Right cardiac atrium (tissue), 5 donors: ENCODE measurements around the gene DOCK8. TPM values are rescaled to one million over a fixed set of nuclear protein-coding genes. Genes with fewer than 3 reads are reported as not detected.
"Not testable (repeated sequence)": the region's sequence is repeated elsewhere in the genome, so short reads cannot be mapped to it uniquely, and the experiment has no call there.

Experiments used
- ATAC-seq, 2 donors: fragments of 200-7000 bp; cut with Tn5 transposase; one replicate each; pipeline versions ENCODE4 v1.8.0 to v1.9.1; 2020; ENCODE audit warnings: moderate library complexity in 2 of 2, mild to moderate bottlenecking in 1 of 2
- DNase-seq, 3 donors: peaks; one replicate each; pipeline ENCODE4 v3.0.0-alpha.2; 2020
- H3K27ac ChIP-seq: one replicate; pipeline ENCODE4 v1.5.1; 2013; ENCODE audit warnings: mild to moderate bottlenecking, low read length, control low read depth, moderate library complexity
- H3K27me3 ChIP-seq: one replicate; pipeline ENCODE4 v1.6.1; 2013; ENCODE audit not compliant: control insufficient read depth, insufficient read depth
- H3K4me1 ChIP-seq: one replicate; pipeline ENCODE4 v1.6.1; 2013; ENCODE audit warnings: low read length; ENCODE audit not compliant: control insufficient read depth, insufficient read depth
- H3K4me3 ChIP-seq: one replicate; pipeline ENCODE4 v1.5.1; 2013; ENCODE audit warnings: low read length, control low read depth
- H3K9me3 ChIP-seq: one replicate; pipeline ENCODE4 v1.6.1; 2013; ENCODE audit warnings: low read length; ENCODE audit not compliant: control insufficient read depth
- WGBS: extraction: QIAGEN DNeasy Blood & Tissue Kit; methylation state at CpG from one replicate; pipeline ENCODE4 v1.1.7; 2013; 5-methylcytosine and 5-hydroxymethylcytosine counted together
- intact Hi-C, 4 donors: fragments of 100-400 bp; cut with DNase I; formaldehyde crosslinking; loops; one replicate each; pipeline versions ENCODE4 v1.11.0 to v1.14.0; 2022 to 2023
- long read RNA-seq, 4 donors: library from polyadenylated mRNA; unstranded; transcript quantifications; one replicate each; pipeline ENCODE4 v2.0.0, GENCODE V29; 2020 to 2021
- polyA plus RNA-seq: library from polyadenylated mRNA; stranded (reverse); fragments of 200-250 nt; gene quantifications from one replicate; pipeline ENCODE4 v1.2.3, GENCODE V29; 2013
- total RNA-seq, 4 donors: library from RNA; stranded (reverse); fragmentation: NEBNext Ultra II Directional; extraction: Animal tissue kit (Norgen Biotek cat#: 25700); gene quantifications; one replicate each; pipeline ENCODE4 v1.2.1, GENCODE V29; 2021
- donor health status: healthy with polysubstance abuse.
- donor health status: DM: no; HTN: yes; CAD: no.
- donor health status: DM: no; HTN: no; CAD: no.
- donor health status: DM: no; HTN: yes; CAD: no; lungs with severe emphysema.
- donor health status: DM: yes; HTN: yes; CAD: no.

DOCK8 gene
- total RNA-seq (1 to 10 TPM; 5.0 to 8.9 (median 6.8) TPM), polyA plus RNA-seq (1.5 TPM)
- long read RNA-seq, donor 1, partial matches to known transcripts, result 3 of 4 reads
- long read RNA-seq, donor 1, other reads (novel, unspliced or antisense), result 1 of 4 reads
- long read RNA-seq, donor 2, partial matches to known transcripts, result 1 of 3 reads
- long read RNA-seq, donor 2, other reads (novel, unspliced or antisense), result 2 of 3 reads
- long read RNA-seq, donor 3, partial matches to known transcripts, result 1 of 1 reads
- long read RNA-seq, donor 3, other reads (novel, unspliced or antisense), result 0 of 1 reads
- long read RNA-seq, donor 4, partial matches to known transcripts, result 1 of 2 reads
- long read RNA-seq, donor 4, other reads (novel, unspliced or antisense), result 1 of 2 reads

DNA sequence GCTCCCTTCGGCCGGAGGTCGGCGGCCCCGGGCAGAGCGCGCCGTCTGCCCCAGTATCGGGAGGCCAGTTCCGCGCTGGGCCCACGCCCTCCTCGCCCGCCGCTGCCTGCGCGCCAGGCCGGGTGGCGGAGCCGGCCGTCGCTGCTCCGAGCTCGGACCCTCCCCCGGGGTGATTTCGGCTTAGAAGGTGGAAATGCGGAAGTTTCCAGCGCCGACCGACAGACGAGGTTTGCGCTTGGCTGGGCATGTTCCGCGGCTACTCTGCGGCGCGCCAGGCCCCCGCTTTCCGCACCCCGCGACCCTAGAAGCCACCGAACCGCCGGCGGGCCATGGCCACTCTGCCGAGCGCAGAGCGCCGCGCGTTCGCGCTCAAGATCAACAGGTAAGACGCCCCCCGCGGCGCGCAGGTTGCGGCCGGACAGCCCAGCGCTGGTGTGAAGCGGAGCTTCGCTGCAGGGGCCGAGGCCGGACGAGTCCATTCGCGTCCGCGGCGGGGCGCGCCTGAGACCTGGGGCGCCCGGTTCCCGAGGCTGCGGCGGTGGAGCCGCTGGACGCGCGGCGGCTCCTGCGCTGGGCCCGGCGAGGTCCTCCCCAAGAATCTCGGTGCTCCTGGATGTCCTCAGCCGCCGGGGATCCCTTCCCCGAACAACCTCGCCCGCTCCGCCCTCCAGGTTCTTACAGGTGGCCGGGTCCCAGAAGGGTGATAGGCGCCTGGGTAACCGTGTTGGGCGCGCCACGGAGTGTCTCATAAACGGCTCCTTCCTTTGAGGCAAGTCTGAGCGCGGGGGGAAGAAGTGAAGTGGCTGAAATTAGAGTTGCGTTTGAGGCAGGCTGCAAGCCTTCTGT is at the start of gene DOCK8:
Gene DOCK8, plus strand, starts transcription at position 218 of the 846 bp plus-strand sequence. Its CDS starts 112 bp downstream, at position 330.
- WGBS, result under 1% methylated on average over 103 of the region's 103 CpGs
- Histone ChIP-seq H3K27ac (peak within 1 kb of the TSS; percentile 55), H3K4me1 (no peaks in the 10 kb centered on the region), H3K4me3 (peak within 1 kb of the TSS; percentile 47), H3K9me3 (no peaks in the 10 kb centered on the region), H3K27me3 (peaks cover 3% of the 10 kb centered on the region)
- DNase-seq (peak; percentile 67 to 88 (median 87)), ATAC-seq (peak; percentile 89)
- intact Hi-C loops, result no loop called here

DNA sequence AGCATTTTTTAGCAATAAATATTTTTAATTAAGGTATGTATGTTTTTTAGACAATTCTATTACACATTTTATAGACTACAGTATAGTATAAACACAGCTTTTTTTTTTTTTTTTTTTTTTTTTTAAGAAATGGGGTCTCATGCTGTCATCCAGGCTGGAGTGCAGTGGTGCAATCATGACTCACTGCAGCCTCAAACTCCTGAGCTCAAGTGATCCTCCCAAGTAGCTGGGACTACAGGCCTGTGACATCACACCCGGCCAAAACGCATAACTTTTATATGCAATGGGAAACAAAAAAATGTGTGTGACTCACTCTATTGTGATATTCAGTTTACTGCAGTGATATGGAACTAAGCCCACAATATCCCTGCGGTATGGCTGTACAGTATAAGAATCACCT is 44.9 kb upstream of the DOCK8 start:
- H3K9me3 ChIP-seq, ATAC-seq, H3K27me3 ChIP-seq, H3K4me3 ChIP-seq, DNase-seq, H3K27ac ChIP-seq, H3K4me1 ChIP-seq, intact Hi-C loops: not testable (repeated sequence)
- no CpG with 5 or more reads among the region's 3 CpGs for WGBS

DNA sequence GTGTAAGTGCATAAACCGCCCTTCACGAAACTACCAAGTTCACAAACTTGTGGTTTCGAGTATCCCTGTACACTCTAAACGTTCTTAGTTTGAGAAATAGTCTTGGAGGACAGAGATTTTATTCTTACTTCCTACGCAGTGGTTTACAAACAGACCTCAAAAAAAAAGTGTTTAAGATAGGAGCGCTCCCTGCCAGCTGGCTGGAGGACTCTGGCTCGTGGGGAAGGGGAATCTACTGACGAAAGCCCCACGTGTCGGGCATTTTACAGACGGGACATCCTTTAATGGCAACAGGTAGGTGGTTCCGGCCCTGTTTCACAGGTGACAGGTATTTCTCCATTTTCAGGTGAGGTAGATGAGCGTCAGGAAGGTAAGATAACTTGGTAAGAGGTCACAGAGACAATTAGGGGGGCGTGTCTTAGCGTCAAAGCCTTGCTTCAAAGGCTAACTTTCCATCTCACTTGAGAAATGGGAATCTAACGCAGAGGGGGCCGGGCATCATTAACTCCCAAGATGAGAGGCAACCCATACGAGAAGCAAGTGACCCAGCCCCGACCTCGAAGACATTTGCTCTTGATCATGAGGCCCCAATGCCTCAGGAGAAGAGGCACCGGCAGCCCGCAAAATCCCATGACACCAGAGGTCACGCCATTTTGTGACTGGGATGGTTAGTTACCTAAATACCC is 36.4 kb upstream of the DOCK8 start:
- H3K4me1 ChIP-seq, H3K27me3 ChIP-seq, H3K9me3 ChIP-seq, H3K27ac ChIP-seq, intact Hi-C loops, H3K4me3 ChIP-seq, ATAC-seq: not testable (repeated sequence)
- peak; percentile 17 to 55 (median 19) for DNase-seq
- 4% methylated on average over 17 of the region's 23 CpGs for WGBS

DNA sequence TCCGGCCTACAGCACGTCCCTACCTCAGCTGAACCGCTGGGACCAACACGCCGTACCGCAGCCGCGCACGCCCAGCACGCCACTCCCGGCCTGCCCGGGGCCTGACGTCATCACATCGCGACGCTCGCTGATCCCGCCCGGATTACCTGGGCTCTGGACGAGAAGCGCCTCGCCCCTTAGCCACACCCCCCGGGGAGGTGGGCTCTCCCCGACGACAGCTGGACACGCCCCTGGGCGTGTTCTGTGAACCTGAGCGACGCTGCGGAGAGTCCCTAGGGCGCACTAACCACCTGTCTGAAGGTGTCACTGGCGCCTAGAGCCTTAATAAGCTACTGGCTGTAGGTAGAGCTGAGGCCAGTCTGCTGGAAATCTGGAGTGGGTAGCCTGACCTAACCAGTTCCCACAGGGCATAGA is 35.7 kb upstream of the DOCK8 start, which contains the start of gene ZNG1A:
Gene ZNG1A, minus strand, starts transcription at position 87 of the 414 bp plus-strand sequence. CDS start 87 bp downstream, outside the sequence.
- ATAC-seq, H3K27me3 ChIP-seq, intact Hi-C loops, H3K9me3 ChIP-seq, H3K27ac ChIP-seq, H3K4me1 ChIP-seq: not testable (repeated sequence)
- peak within 1 kb of the TSS; percentile 35 for H3K4me3 ChIP-seq
- peak; percentile 18 to 86 (median 72) for DNase-seq
- WGBS, result 0% methylated on average over 7 of the region's 32 CpGs

DNA sequence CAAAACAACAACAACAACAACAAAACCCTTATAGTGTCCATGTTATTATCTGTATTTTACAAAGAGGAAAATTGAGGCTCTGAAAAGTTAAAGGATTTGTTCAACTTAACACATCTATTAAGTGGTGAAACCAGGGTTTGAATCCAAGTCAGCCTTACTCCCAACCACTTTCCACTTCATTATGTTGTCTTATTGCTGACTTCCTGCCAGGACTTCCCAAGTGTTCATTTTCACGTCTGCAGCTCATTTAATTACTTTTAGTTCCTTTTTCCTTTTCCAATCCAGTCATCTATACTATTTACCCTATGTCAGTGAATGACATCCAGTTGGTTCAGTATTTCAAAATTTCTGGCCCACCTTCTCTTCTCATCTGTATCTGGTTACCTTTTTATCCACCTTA is 15.1 kb upstream of the DOCK8 start:
- intact Hi-C loops, DNase-seq, ATAC-seq, H3K27me3 ChIP-seq, H3K4me1 ChIP-seq, H3K27ac ChIP-seq, H3K9me3 ChIP-seq, H3K4me3 ChIP-seq: not testable (repeated sequence)
- WGBS, result 31% methylated on average over 1 of the region's 1 CpG

DNA sequence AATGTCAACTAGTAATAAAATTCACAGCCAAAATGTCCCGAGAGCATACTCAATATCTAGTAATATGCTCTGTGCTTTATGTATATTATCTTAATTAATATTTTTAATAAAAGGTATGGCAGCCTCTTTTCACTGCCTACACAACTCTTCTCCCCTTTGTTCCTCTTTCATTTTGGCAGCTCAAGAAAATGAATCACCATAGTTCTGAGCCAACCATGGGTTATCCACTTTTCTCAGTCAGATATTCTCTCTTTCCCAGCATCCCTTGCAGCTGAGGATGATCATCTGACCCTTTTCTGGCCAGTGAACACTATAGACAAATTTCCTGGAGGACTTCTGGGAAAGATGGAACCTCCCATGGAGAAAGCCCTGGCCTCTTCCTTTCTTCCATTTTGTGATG is 8.2 kb upstream of the DOCK8 start:
- ATAC-seq (no peak), DNase-seq (no peak)
- no peaks in the 10 kb centered on the region for H3K9me3 ChIP-seq
- H3K4me3 ChIP-seq, result no peak overlapping the region
- no peak overlapping the region for H3K27ac ChIP-seq
- no peaks in the 10 kb centered on the region for H3K4me1 ChIP-seq
- intact Hi-C loops, result no loop called here
- H3K27me3 ChIP-seq, result no peaks in the 10 kb centered on the region
- WGBS, result 63% methylated on average over 1 of the region's 1 CpG

DNA sequence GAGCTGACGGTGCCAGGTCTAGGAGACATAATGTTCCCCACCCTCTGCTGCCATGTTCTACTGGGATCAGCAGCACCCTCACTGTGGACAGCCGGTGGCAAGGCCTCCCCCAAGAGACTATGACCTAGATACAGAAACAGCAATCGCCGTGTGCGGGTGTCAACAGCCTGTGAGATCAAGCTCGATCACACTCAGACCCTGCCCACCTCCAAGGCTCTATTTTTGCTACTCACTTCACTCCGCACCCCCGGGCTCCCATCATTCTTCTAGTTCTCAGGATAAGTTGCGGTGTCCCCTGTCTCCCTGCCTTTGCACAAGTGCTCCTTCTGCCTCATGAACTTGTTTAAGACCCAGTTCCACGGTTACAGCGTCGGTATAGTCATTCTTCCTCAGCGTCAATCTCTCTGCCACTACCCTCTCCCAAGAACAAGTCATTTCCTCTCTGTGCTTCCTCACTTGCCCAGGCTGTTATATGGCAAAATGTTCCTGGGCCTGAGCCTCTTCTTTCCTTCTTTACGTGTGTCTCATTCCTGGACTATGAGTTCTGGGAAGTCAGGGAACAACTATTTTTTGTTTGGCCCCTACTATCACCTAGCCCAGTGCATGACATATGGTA is 5.4 kb upstream of the DOCK8 start:
- 79% methylated on average over 14 of the region's 14 CpGs for WGBS
- intact Hi-C loops, result no loop called here
- H3K4me3 ChIP-seq, result no peak overlapping the region
- H3K9me3 ChIP-seq, result no peaks in the 10 kb centered on the region
- H3K4me1 ChIP-seq, result no peaks in the 10 kb centered on the region
- no peak for DNase-seq
- no peaks in the 10 kb centered on the region for H3K27me3 ChIP-seq
- no peak overlapping the region for H3K27ac ChIP-seq
- ATAC-seq, result peak in 1 of 2 donors; percentile 49

DNA sequence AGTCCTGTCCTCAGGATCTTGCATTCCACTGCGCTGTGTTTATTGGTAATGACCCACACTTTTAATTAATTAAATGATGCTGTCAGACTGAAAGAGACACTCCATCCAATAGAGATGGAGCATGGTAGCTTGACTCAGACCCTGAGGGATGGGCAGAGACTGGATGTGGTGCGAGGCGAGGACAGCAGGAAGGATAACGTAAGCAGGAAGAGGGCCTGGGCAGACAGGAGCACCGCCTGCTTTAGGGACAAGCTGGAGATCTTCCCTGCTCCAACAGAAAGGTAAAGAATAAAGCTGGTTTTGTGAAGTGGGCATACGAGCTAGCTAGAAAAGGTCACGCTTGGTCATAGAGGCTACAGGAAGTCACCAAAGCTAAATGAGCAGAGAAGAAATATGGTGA is 3.6 kb upstream of the DOCK8 start:
- intact Hi-C loops, result no loop called here
- DNase-seq (no peak), ATAC-seq (no peak)
- Histone ChIP-seq H3K9me3 (no peaks in the 10 kb centered on the region), H3K4me3 (no peak overlapping the region), H3K27me3 (no peaks in the 10 kb centered on the region), H3K4me1 (no peaks in the 10 kb centered on the region), H3K27ac (no peak overlapping the region)
- WGBS, result 74% methylated on average over 7 of the region's 7 CpGs

DNA sequence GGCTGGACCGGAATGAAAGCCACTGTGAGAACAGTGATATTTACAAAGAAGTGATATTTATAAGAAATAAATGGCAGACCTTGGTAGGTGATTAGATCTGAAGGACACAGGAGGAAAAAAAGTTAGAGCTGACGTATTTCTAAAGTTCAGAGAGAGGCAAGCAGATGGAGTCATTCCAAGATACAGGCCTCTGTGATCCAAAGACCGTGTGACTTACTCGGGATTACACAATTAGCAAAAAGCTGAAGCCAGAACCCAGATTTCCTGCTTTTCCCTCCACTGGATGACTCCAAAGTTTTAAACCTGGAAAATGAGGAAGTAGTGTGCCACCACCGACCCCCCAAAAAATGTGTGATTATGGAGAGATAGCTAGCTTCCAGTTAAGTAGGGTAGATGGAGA is 3.1 kb upstream of the DOCK8 start:
- ATAC-seq, result peak in 1 of 2 donors; percentile 69
- no peak overlapping the region for H3K27ac ChIP-seq
- no peak for DNase-seq
- no peak overlapping the region for H3K4me3 ChIP-seq
- H3K4me1 ChIP-seq, result no peaks in the 10 kb centered on the region
- peaks cover 1% of the 10 kb centered on the region for H3K27me3 ChIP-seq
- 40% methylated on average over 5 of the region's 5 CpGs for WGBS
- no peaks in the 10 kb centered on the region for H3K9me3 ChIP-seq
- intact Hi-C loops, result no loop called here

DNA sequence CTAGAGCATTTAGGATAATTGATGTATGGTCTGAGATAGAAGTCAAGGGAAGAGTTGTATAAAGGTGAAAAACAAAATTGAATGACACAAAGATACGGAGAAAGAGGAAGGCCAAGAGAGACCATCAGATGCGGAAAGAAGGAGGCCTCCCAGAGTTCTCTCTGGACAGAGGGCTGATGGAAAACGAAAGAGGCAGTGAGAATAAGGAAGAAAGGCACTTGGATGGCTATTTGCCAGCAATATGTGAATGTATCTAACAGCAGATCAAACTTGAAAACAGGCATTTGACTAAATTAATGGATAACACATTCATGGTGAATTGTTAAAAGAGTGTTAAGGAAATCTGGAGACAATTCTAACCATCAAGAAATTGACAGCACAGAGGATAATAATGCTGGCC is 2.4 kb upstream of the DOCK8 start:
- intact Hi-C loops, result no loop called here
- Histone ChIP-seq H3K9me3 (no peaks in the 10 kb centered on the region), H3K4me1 (no peaks in the 10 kb centered on the region), H3K27me3 (peaks cover 3% of the 10 kb centered on the region), H3K27ac (no peak overlapping the region), H3K4me3 (no peak overlapping the region)
- 69% methylated on average over 3 of the region's 3 CpGs for WGBS
- ATAC-seq, result no peak
- no peak for DNase-seq
